HEK293 (cell line): ENCODE results near the gene LSMEM2.
"Not testable (repeated sequence)": the region's sequence is repeated elsewhere in the genome, so short reads cannot be mapped to it uniquely, and the experiment has no call there.

ENCODE experiments used
- BCL11A ChIP-seq: fragments of 450-650 bp; formaldehyde crosslinking; IDR thresholded peaks from 2 replicates; pipeline ENCODE4 v1.5.1; 2016; ENCODE audit warnings: low read depth, missing biosample characterization, missing genetic modification characterization
- CTCF ChIP-seq: fragments of 450-650 bp; formaldehyde crosslinking; IDR thresholded peaks from 2 replicates; pipeline ENCODE4 v1.5.1; 2016; ENCODE audit warnings: missing biosample characterization, missing genetic modification characterization
- PBX3 ChIP-seq: sonication (generic); formaldehyde crosslinking; IDR thresholded peaks from 2 replicates; pipeline ENCODE4 v1.8.1; 2022; ENCODE audit warnings: mild to moderate bottlenecking, moderate library complexity, missing genetic modification reagents
- RBAK ChIP-seq: fragments of 450-650 bp; formaldehyde crosslinking; IDR thresholded peaks from 2 replicates; pipeline ENCODE4 v1.5.1; 2016; ENCODE audit warnings: missing biosample characterization, missing genetic modification characterization
- SCRT1 ChIP-seq: fragments of 450-650 bp; formaldehyde crosslinking; IDR thresholded peaks from 2 replicates; pipeline ENCODE4 v1.5.1; 2016; ENCODE audit warnings: missing biosample characterization, missing genetic modification characterization, borderline replicate concordance
- YY1 ChIP-seq: fragments of 450-650 bp; formaldehyde crosslinking; IDR thresholded peaks from 2 replicates; pipeline ENCODE4 v1.5.1; 2018; ENCODE audit warnings: missing biosample characterization, missing genetic modification characterization
- ZNF19 ChIP-seq: fragments of 450-650 bp; formaldehyde crosslinking; IDR thresholded peaks from 2 replicates; pipeline ENCODE4; 2016; ENCODE audit warnings: missing biosample characterization, missing genetic modification characterization, low read depth
- ZNF24 ChIP-seq: fragments of 450-650 bp; formaldehyde crosslinking; IDR thresholded peaks from 2 replicates; pipeline ENCODE4 v1.5.1; 2016; ENCODE audit warnings: missing biosample characterization, missing genetic modification characterization
- ZNF777 ChIP-seq: fragments of 450-650 bp; formaldehyde crosslinking; IDR thresholded peaks from 2 replicates; pipeline ENCODE4 v1.5.1; 2017; ENCODE audit warnings: missing biosample characterization, missing genetic modification characterization, borderline replicate concordance

- TF ChIP-seq SCRT1 (tag by site-specific recombination); ZNF24; ZNF777; PBX3 (CRISPR knock-in tag); CTCF (tag by site-specific recombination); RBAK (tag by site-specific recombination); ZNF19 (tag by site-specific recombination); YY1; BCL11A: not testable (repeated sequence)
Observed at GRCh38 chr3:50312041-50312440, 33.2 kb downstream of the LSMEM2 start.
